Bone marrow (tissue), 2 donors: ENCODE results near the gene PDGFA.

Source experiments
- DNase-seq, 2 donors: peaks; one replicate each; lab custom pipeline; 2025; lab: John Stamatoyannopoulos, UW

PDGFA gene

DNA sequence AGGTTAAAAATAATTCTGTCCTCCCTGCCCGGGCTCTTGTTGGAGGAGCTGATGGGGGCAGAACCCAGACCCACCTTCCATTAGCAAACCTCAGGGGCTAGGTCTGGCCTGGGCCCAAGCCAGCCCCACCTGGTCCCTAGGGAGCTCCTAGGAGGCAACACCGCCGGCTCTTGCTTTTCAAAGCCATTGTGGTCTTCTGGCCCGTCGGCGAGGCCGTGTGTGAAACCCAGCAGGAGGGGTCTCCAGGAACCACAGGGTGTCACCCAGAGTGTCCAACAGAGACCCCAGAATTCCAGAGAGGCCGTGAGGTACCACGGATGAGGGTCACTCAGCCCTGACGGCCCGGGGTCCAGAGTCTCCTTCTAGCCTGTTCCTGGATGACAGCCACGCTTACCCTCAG lies 16.6 kb upstream of the PDGFA start:
- DNase-seq = no peak

- no peak for DNase-seq
These were observed 15.3 kb upstream of the PDGFA start for GRCh38 chr7:534959-535358.

DNA sequence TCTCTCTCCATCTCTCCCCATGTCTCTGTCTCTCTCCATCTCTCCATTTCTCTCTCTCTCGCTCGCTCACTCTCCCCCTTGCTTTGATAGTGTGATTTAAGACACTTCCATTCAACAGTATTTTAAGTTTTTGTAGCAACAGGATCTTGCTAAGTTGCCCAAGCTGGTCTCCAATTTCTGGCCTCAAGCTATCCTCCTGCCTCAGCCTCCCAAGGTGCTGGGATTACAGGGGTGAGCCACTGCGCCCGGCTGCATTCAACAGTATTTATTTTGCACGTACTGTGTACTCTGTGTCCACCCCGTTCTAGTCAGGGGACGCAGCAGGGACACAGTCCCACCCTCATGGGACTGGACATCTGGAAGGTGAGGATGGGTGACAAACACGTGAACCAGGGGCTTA lies 14.4 kb upstream of the PDGFA start:
- no peak for DNase-seq

DNA sequence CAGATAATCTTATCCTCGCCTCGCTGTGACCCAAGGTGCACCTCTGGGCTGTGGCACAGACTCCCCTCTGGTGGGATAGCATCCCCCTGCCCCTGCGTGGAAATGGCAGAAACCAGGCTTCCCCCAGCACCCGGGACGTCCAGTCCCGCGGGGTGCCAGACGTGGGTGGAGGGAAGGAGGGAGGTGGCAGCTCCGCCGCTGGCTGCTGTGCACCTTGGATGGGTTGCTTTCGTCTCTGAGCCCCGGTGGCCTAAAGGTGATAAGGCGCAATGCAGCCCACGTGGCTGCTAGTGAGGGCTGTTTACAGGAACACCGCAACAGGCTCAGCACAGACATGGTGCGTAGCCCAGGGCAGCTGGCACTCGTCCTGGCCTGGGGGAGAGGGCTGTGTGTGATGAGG lies 13.6 kb upstream of the PDGFA start:
- no peak for DNase-seq

DNA sequence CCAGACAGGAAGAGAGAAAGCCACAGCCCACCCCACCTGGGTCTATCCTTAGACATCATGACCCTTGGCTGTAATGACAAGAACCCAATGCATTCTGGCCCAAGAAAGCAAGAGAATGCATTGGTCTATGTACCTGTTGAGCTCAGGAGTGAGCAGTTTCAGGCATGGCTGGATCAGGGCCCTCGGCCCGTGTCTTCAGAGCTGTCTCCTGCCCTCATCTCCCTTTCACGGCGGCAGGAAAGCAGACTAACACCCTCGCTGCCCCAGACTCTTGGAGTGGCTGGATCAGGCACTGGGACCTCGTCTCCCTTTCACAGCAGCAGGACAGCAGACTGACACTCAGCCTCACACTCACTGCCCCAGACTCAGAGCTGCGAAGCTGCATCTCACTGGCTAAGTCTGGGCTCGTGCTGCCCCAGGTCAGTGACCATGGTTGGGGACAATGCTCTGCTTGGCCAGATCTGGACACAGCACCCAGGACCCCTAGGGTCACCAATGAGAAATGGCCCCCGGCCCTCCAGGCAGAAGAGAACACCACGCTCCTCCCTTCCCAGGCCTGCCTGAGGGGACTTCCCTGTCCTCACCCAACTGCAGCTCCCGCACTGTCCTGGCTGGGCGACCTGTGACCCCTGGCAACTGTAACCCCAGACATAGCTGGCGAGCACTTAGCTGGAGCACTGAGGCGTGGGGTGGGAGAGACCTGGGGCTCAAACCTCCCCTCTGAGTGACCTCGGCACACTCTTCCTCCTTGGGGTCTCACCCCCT lies 12.9 kb upstream of the PDGFA start:
- DNase-seq = no peak

GRCh38 chr7:531777-532176 lies 12.1 kb upstream of the PDGFA start:
- no peak for DNase-seq

DNA sequence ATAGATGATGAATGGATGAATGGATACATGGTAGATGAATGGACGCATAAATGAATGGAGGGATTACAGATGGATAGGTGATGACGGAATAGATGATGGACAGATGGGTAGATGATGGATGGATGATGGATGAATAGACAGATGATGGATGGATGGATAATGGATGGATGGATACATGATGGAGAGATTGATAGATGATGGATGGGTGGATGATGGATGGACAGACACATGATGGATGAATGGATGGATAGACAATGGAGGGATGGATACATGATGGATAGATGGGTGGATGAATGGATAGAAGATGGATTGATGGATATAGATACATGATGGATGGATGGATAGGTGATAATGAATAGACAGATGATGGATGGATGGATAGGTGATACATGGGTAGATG lies 8.8 kb upstream of the PDGFA start:
- no peak for DNase-seq

- no peak for DNase-seq
These were observed 8.1 kb upstream of the PDGFA start for GRCh38 chr7:527723-528122.

DNA sequence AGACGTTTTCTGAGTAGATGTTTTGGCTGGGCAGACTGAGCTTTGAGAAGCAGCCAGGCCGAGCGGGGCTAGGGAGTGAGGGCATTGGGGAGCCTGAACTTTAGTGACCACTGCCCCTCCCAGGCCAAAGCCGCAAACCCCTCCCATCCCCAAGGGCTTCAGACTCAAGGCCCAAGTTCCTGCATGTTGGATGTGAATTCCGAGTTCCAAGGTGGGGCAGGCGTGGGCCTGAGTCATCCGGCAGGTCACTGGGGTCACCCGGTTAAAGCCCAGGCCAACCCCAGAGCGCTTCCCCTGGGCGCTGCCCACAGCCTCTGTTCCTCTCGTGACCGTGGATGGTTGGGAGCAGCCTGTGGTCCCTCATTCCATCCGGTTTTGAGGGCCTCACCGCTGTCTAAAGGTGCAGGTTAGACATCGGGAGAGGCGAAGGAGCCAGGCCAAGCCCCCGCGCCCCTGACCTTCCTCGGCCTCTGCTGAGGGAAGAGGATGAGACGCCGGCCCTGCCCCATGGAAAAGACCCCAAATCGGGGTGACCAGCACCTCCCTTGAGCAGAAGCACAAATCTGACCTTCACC lies 6.9 kb upstream of the PDGFA start:
- DNase-seq = no peak

GRCh38 chr7:525740-526139 lies 6.1 kb upstream of the PDGFA start:
- no peak for DNase-seq

GRCh38 chr7:524800-525199 lies 5.2 kb upstream of the PDGFA start:
- no peak for DNase-seq

DNA sequence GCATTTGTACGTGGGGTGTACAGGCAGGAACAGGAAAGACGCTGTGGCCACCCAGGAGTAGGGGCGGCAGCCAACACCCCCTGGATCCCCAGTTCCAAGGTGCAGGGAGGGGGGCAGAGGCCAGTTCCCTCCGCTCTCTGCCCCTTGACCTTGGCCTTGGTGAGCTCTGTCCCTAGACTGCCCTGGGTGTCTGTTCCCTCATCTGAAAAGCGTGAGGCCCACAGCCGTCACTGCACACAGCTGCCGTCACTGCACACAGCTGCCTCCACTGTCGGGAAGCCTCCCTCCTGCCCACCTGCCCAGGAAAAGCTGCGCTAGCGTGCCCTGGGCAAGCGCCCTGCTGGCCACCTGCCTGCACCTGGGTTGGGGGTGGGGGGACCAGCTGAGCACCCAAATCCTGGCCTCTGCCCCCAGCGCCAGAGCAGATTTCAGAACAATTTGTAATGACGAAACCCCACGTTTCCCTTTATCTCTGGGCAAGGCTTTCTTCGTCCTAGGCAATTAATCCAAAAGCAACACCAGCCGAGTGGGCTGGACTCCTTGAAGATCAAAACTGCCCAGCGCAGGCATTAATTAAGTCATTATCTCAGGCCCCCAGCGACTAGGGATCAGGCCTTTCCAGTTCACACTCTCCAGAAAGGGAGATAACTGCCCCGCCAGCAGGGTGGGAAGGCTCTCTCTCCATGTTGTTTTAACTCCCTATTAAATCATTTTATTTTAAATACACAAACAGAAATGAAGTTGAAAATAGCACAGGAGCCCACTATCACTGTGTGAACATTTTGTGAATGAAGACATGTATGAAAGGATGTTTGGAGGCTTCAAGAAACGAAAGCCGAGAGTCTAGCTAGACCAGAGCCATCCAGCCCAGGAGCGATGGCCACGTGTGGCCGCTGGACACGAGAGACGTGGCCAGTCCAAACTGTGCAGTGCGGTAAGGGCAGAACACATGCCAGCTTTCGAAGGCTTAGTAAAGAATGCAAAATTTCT lies 4.0 kb upstream of the PDGFA start:
- no peak for DNase-seq

DNA sequence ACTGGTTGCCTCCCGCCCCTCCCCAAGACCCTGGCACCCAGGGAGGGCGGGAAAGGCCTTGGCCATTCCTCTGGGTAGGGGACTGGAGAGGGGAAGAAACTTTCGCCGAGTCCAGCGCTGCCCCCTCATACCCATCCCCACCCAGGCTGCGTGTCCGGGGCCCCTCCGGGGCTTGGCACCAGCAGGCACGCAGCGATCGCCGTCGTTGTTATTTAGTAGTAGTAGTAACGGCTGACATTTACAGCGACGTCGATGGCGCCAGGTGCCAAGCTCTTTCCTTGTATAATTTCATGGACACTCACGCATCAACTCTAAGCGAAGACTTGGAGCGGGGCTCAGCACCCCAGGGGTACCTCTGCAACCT lies 3.3 kb upstream of the PDGFA start:
- DNase-seq = no peak

- peak; percentile 15 to 21 for DNase-seq
These were observed 2.7 kb upstream of the PDGFA start for GRCh38 chr7:522071-522950.

DNA sequence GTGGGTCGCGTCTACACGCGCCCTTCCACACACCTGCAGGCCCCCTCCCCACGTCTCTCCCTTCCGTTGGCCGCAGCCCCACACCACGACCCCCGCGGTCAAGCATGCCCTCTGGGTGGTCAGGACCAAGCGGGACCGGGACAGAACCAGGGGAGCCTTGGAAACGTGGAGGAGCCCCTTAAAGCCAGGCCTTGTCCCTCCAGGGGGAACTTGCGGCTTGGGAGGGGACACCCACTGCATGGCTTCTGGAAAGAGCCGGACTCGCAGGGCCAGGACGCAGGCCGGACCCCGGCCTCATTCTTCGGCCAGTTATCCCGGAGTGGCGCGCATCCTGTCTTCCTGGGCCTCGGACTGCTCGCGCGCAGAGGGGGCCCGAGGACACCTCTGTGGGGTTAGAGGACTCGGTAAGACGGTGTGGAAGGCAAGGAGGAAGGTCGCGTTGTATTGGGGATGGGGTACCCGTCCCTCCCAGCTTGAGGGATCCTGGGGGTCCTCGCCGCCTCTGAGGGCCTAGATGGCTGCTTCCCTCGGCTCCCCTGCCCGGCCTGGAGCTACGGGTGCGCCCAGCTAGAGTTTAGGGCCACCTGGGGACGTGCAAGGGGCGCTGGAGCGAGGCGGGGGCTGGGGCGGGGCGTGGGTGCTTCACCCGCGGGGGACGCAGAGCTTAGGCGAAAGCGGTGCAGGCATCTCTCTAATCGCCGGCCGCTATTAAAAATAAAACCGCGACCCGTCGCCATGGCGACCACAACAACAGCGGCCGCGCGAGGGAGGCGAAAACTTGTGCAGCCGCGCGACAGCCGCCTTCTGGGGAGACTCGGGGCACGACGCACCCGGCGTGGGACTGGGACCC lies 1.8 kb upstream of the PDGFA start:
- peak in 1 of 2 donors; percentile 21 for DNase-seq

- no peak for DNase-seq
These were observed 986 bp upstream of the PDGFA start for GRCh38 chr7:520503-521161.

- peak in 1 of 2 donors; percentile 26 for DNase-seq
These were observed 789 bp downstream of the PDGFA start for GRCh38 chr7:518630-519483.

GRCh38 chr7:517774-518629 lies 1.6 kb downstream of the PDGFA start:
- DNase-seq = no peak
